H1 (cell line): Measurements from ENCODE around the gene MRPS2. TPM values are rescaled to one million over a fixed set of nuclear protein-coding genes. Genes with fewer than 3 reads are reported as not detected.

Source experiments
- CTCF ChIA-PET: fragments of 300-600 bp; sonication (Branson Sonifier 250); formaldehyde crosslinking; loops from one replicate; lab custom pipeline; 2021; ENCODE audit not compliant: partially characterized antibody; lab: Charles Lee
- POLR2A ChIA-PET: fragments of 300-600 bp; sonication (Branson Sonifier 250); formaldehyde crosslinking; loops from one replicate; lab custom pipeline; 2021; ENCODE audit warnings: inconsistent platforms; ENCODE audit not compliant: partially characterized antibody; lab: Charles Lee
- DNase-seq, 2 experiments: peaks; one replicate each; pipeline versions ENCODE4 v3.0.0 to v3.0.0-alpha.2; 2010 to 2022; ENCODE audit warnings: low spot score in 2 of 2, low read depth in 1 of 2, mixed read lengths in 1 of 2
- FAIRE-seq: peaks from 2 replicates; lab custom pipeline; 2011; peaks lifted over from hg19 to GRCh38; lab: Jason Lieb, UNC
- H2AFZ ChIP-seq: 2 replicates; pipeline ENCODE4 v1.8.1; 2012; ENCODE audit warnings: low read length, inconsistent platforms
- H2AK5ac ChIP-seq: 2 replicates; pipeline ENCODE4 v1.6.1; 2013; ENCODE audit warnings: low read depth, low read length
- H2BK120ac ChIP-seq: replicated peaks from 2 replicates; pipeline ENCODE3; 2013; ENCODE audit warnings: low read depth, low read length, inconsistent platforms
- H2BK12ac ChIP-seq: 2 replicates; pipeline ENCODE4 v1.6.1; 2013; ENCODE audit warnings: low read depth, low read length
- H2BK15ac ChIP-seq: 2 replicates; pipeline ENCODE4 v1.6.1; 2013; ENCODE audit warnings: low read length
- H2BK20ac ChIP-seq: 2 replicates; pipeline ENCODE4 v1.6.1; 2013; ENCODE audit warnings: low read length
- H2BK5ac ChIP-seq: 2 replicates; pipeline ENCODE4 v1.6.1; 2013; ENCODE audit warnings: low read depth, low read length
- H3K14ac ChIP-seq: 2 replicates; pipeline ENCODE4 v1.6.1; 2013; ENCODE audit warnings: inconsistent platforms; ENCODE audit not compliant: insufficient read length
- H3K18ac ChIP-seq: 2 replicates; pipeline ENCODE4 v1.6.1; 2013; ENCODE audit warnings: low read length; ENCODE audit errors: extremely low read depth
- H3K23ac ChIP-seq: 2 replicates; pipeline ENCODE4 v1.6.1; 2013; ENCODE audit warnings: inconsistent platforms; ENCODE audit not compliant: insufficient read length
- H3K23me2 ChIP-seq: 2 replicates; pipeline ENCODE4 v1.6.1; 2013; ENCODE audit warnings: low read depth, low read length
- H3K27ac ChIP-seq: 2 replicates; pipeline ENCODE4 v1.6.1; 2011; ENCODE audit warnings: low read depth, low read length, inconsistent platforms
- H3K27me3 ChIP-seq, 4 experiments: replicated peaks in 1 of 4; 1 replicate in 1 of 4; 2 replicates in 3 of 4; pipeline versions ENCODE4 v1.6.1 to v1.8.1; 2011 to 2013; ENCODE audit warnings: low read length in 3 of 4, mild to moderate bottlenecking in 3 of 4, inconsistent platforms in 2 of 4, mixed read lengths in 2 of 4, moderate library complexity in 1 of 4; ENCODE audit not compliant: control insufficient read depth in 3 of 4, insufficient read depth in 3 of 4; ENCODE audit errors: extremely low read depth in 1 of 4
- H3K36me3 ChIP-seq, 4 experiments: 2 replicates each; pipeline versions ENCODE4 v1.6.1 to v1.8.1; 2011 to 2013; ENCODE audit warnings: mild to moderate bottlenecking in 4 of 4, low read length in 3 of 4, moderate library complexity in 2 of 4, control low read depth in 1 of 4, inconsistent platforms in 1 of 4; ENCODE audit not compliant: insufficient read depth in 4 of 4, control insufficient read depth in 2 of 4
- H3K4ac ChIP-seq: replicated peaks from 2 replicates; pipeline ENCODE3; 2013; ENCODE audit warnings: low read length, low read depth, mixed read lengths, inconsistent platforms; ENCODE audit not compliant: insufficient read length
- H3K4me1 ChIP-seq, 4 experiments: replicated peaks in 1 of 4; 1 replicate in 1 of 4; 2 replicates in 3 of 4; pipeline versions ENCODE4 v1.6.1 to v1.8.1; 2011 to 2013; ENCODE audit warnings: low read length in 3 of 4, inconsistent platforms in 2 of 4, mixed read lengths in 1 of 4; ENCODE audit not compliant: insufficient read depth in 4 of 4, control insufficient read depth in 3 of 4
- H3K4me2 ChIP-seq, 2 experiments: 2 replicates each; pipeline versions ENCODE4 v1.6.1 to v1.8.1; 2011 to 2013; ENCODE audit warnings: low read depth in 2 of 2, low read length in 2 of 2, control low read depth in 1 of 2, inconsistent platforms in 1 of 2, mild to moderate bottlenecking in 1 of 2; ENCODE audit not compliant: insufficient read depth in 1 of 2
- H3K4me3 ChIP-seq, 4 experiments: fragments of 200-600, 300-600 bp in 1 of 4; sonication (generic), shearing (Covaris generic), sonication (Bioruptor Twin) in 1 of 4; 2 replicates each; pipeline versions ENCODE4 v1.5.1 to v1.8.1; 2011 to 2016; ENCODE audit warnings: low read length in 4 of 4, low read depth in 3 of 4, control low read depth in 2 of 4, inconsistent platforms in 2 of 4, mild to moderate bottlenecking in 2 of 4, mixed read lengths in 1 of 4, moderate library complexity in 1 of 4; ENCODE audit not compliant: insufficient read depth in 2 of 4; ENCODE audit errors: extremely low read depth in 1 of 4
- H3K56ac ChIP-seq: replicated peaks from 2 replicates; pipeline ENCODE3; 2013; ENCODE audit warnings: low read depth, mild to moderate bottlenecking, mixed read lengths, low read length, inconsistent platforms; ENCODE audit not compliant: insufficient read length
- H3K79me1 ChIP-seq: 2 replicates; pipeline ENCODE4 v1.6.1; 2013; ENCODE audit warnings: low read depth, low read length, control low read depth
- H3K79me2 ChIP-seq, 2 experiments: 2 replicates each; pipeline versions ENCODE4 v1.6.1 to v1.8.1; 2012 to 2013; ENCODE audit warnings: low read length in 2 of 2, mild to moderate bottlenecking in 2 of 2, inconsistent platforms in 1 of 2; ENCODE audit not compliant: insufficient read depth in 2 of 2, control insufficient read depth in 1 of 2
- H3K9ac ChIP-seq, 4 experiments: replicated peaks in 1 of 4; 1 replicate in 1 of 4; 2 replicates in 3 of 4; pipeline versions ENCODE4 v1.6.1 to v1.8.1; 2011 to 2013; ENCODE audit warnings: low read depth in 3 of 4, low read length in 3 of 4, control low read depth in 2 of 4, mild to moderate bottlenecking in 2 of 4, moderate library complexity in 2 of 4, inconsistent platforms in 1 of 4; ENCODE audit errors: extremely low read depth in 1 of 4
- H3K9me3 ChIP-seq, 2 experiments: 2 replicates each; pipeline versions ENCODE4 v1.6.1 to v1.8.1; 2012 to 2013; ENCODE audit warnings: mild to moderate bottlenecking in 2 of 2, moderate library complexity in 2 of 2, control low read depth in 1 of 2, inconsistent platforms in 1 of 2, low read depth in 1 of 2, low read length in 1 of 2, mixed read lengths in 1 of 2; ENCODE audit not compliant: insufficient read depth in 2 of 2
- H4K20me1 ChIP-seq, 2 experiments: replicated peaks in 1 of 2; 2 replicates each; pipeline versions ENCODE3 to v1.8.1; 2011 to 2013; ENCODE audit warnings: inconsistent platforms in 2 of 2, low read length in 2 of 2, mild to moderate bottlenecking in 1 of 2; ENCODE audit not compliant: insufficient read depth in 2 of 2, control insufficient read depth in 1 of 2
- H4K5ac ChIP-seq: 2 replicates; pipeline ENCODE4 v1.6.1; 2013; ENCODE audit warnings: low read length, low read depth, mixed read lengths, inconsistent platforms; ENCODE audit not compliant: insufficient read length
- H4K8ac ChIP-seq: 2 replicates; pipeline ENCODE4 v1.8.0; 2013; ENCODE audit warnings: mild to moderate bottlenecking, moderate library complexity, low read length, inconsistent platforms; ENCODE audit not compliant: insufficient read depth; ENCODE audit errors: extremely low read depth
- H4K91ac ChIP-seq: replicated peaks from 2 replicates; pipeline ENCODE3; 2013; ENCODE audit warnings: low read length, mixed read lengths, inconsistent platforms; ENCODE audit not compliant: insufficient read length
- ASH2L ChIP-seq: fragments of 200-600, 300-600 bp; sonication (generic); IDR thresholded peaks from one replicate; pipeline ENCODE4 v1.7.1; 2017; ENCODE audit warnings: low read length
- CBX8 ChIP-seq: fragments of 300-800, 300-1000 bp; sonication (generic); IDR thresholded peaks from 2 replicates; pipeline ENCODE4 v1.7.1; 2016; ENCODE audit warnings: low read depth, low read length, borderline replicate concordance
- WGBS, 2 experiments: shearing (Covaris generic) in 1 of 2; methylation state at CpG; one replicate each; pipeline versions ENCODE4 v1.1.6 to v1.1.7; 2013 to 2015; ENCODE audit warnings: low lambda C conversion rate in 2 of 2, mixed read lengths in 2 of 2, inconsistent platforms in 1 of 2, low coverage in 1 of 2, missing lambda C conversion rate in 1 of 2; ENCODE audit not compliant: insufficient replicate concordance in 2 of 2, insufficient coverage in 1 of 2, insufficient read length in 1 of 2; ENCODE audit errors: extremely low coverage in 1 of 2, missing lambda C conversion rate in 1 of 2; 5-methylcytosine and 5-hydroxymethylcytosine counted together
- polyA plus RNA-seq, 7 experiments: library from polyadenylated mRNA; depleted of rRNA in 3 of 7; stranded (reverse) in 5 of 7; unstranded in 2 of 7; fragments of >200 nt in 5 of 7; fragments of 200-250 nt in 2 of 7; gene quantifications; 1 replicate in 5 of 7; 2 replicates in 1 of 7; 4 replicates in 1 of 7; pipeline versions ENCODE4 v1.2.1 to v1.2.3, GENCODE V29; 2011 to 2013; ENCODE audit warnings: missing spikeins in 2 of 7, mixed read lengths in 2 of 7
- total RNA-seq: library from RNA; stranded (reverse); fragmentation: NEBNext Ultra II Directional; extraction: Animal tissue kit (Norgen Biotek cat#: 25700); gene quantifications from 2 replicates; pipeline ENCODE4 v1.2.1, GENCODE V29; 2021

MRPS2 gene
- total and polyA plus RNA-seq, 2 of the 8 experiments (the other 6 are each of a cell fraction or from before 2014, with no cell fraction given), result 78.6 to 476 TPM

GRCh38 chr9:135471791-135472640 is 28.5 kb upstream of the MRPS2 start:
- Histone ChIP-seq H3K9me3 (no peaks in the 10 kb centered on the region), H3K18ac (peak overlapping the region; percentile 32), H3K4ac (no peak overlapping the region), H2BK120ac (no peak overlapping the region), H3K56ac (no peak overlapping the region), H3K27ac (no peak overlapping the region), H4K5ac (no peak overlapping the region), H3K27me3 (no peaks in the 10 kb centered on the region), H2AK5ac (0 out of 2 replicates have a peak overlapping the region, but pooled peaks have one; percentile 72), H3K79me2 (no peaks in the 10 kb centered on the region), H3K4me3 (no peak overlapping the region), H2BK12ac (0 out of 2 replicates have a peak overlapping the region, but pooled peaks have one; percentile 60), H4K20me1 (no peaks in the 10 kb centered on the region), H2BK20ac (0 out of 2 replicates have a peak overlapping the region, but pooled peaks have one; percentile 23), H3K14ac (peak overlapping the region; percentile 10), H3K4me1 (peaks cover 3 to 12% (median 8%) of the 10 kb centered on the region in 4 experiments), H3K23ac (no peak overlapping the region), H3K23me2 (no peaks in the 10 kb centered on the region), H4K8ac (peak overlapping the region; percentile 72; the same call in 1 of the 2 replicates), H3K36me3 (no peaks in the 10 kb centered on the region), H2BK15ac (0 out of 2 replicates have a peak overlapping the region, but pooled peaks have one; percentile 46), H4K91ac (no peak overlapping the region), H3K4me2 (peak overlapping the region; percentile 12 to 45; a peak in 2 of 4 replicates), H3K9ac (no peak overlapping the region; a peak in 1 of 7 replicates), H2AFZ (0 out of 2 replicates have a peak overlapping the region, but pooled peaks have one; percentile 49), H2BK5ac (no peak overlapping the region), H3K79me1 (no peaks in the 10 kb centered on the region)
- TF ChIP-seq CBX8 (no peak), ASH2L (peak; percentile 41)
- no peak for DNase-seq
- no peak for FAIRE-seq
- WGBS, 2 experiments, result 83% methylated on average over 21 of the region's 23 CpGs; no CpG with 5 or more reads in 1 of the 2 experiments
- CTCF ChIA-PET, result interaction anchor here (0.6 to 7.0 kb wide), 10 partner anchors 9 to 876 kb away, joined by 3 to 47 read pairs (median 4); no protein-coding TSS in a partner anchor
- POLR2A ChIA-PET, result no interaction called here
